Stimulated activated CD4-positive, alpha-beta T cell treated with anti-CD3 and anti-CD28 coated beads, Interleukin-1b, Interleukin-23, amount 100 ng/mL, for 1 hour (primary cell): ENCODE measurements around the gene FRMD8.
"Not testable (repeated sequence)": the region's sequence is repeated elsewhere in the genome, so short reads cannot be mapped to it uniquely, and the experiment has no call there.

Experiments
- DNase-seq, 2 donors: peaks; one replicate each; pipeline ENCODE4 v3.0.0-alpha.2; 2020; ENCODE audit warnings: low read depth in 2 of 2

FRMD8 gene

GRCh38 chr11:65435411-65435931, 49.0 kb downstream of the FRMD8 start:
- no peak for DNase-seq

GRCh38 chr11:65435981-65436411, 49.6 kb downstream of the FRMD8 start:
- no peak for DNase-seq

GRCh38 chr11:65436412-65437032, 50.1 kb downstream of the FRMD8 start:
- no peak for DNase-seq

GRCh38 chr11:65437436-65438227, 51.2 kb downstream of the FRMD8 start:
- DNase-seq, result no peak

DNA sequence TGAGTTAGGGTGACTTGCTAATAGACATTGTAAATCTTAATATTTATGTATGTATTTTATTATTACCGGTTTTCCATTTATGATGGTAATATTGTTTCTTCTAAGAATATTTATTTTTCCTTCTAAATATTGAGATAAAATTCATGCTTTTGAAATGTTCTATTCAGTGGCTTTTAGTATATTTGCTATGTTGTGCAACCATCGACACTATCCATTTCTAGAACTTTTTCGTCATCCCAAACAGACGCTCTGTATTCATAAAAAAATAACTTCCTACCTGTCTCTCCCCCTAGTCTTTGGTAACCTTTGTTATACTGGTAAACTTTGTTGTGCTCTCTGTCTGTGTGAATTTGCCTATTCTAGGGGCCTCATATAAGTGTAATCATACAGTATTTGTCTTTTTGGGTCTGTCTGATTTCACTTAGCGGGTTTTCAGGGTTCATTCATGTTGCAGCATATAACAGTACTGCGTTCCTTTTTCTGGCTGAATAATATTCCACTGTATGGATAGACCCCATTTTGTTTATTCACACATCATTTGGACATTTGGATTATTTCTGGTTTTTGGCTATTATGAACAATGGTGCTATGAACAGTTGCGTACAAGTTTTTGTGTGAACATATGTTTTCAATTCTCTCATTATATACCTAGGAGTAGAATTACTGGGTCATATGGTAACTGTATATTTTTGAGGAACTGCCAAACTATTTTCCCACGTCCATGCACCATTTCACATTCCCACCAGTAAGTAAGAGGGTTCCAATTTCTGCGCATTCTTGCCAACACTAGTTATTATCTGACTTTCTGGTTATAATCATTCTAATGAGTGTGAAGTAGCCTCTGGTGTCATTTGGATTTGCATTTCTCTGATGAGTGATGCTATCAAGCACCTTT, 52.1 kb downstream of the FRMD8 start:
- no peak for DNase-seq

- no peak for DNase-seq
Observed at GRCh38 chr11:65439331-65440181, 53.1 kb downstream of the FRMD8 start.

DNA sequence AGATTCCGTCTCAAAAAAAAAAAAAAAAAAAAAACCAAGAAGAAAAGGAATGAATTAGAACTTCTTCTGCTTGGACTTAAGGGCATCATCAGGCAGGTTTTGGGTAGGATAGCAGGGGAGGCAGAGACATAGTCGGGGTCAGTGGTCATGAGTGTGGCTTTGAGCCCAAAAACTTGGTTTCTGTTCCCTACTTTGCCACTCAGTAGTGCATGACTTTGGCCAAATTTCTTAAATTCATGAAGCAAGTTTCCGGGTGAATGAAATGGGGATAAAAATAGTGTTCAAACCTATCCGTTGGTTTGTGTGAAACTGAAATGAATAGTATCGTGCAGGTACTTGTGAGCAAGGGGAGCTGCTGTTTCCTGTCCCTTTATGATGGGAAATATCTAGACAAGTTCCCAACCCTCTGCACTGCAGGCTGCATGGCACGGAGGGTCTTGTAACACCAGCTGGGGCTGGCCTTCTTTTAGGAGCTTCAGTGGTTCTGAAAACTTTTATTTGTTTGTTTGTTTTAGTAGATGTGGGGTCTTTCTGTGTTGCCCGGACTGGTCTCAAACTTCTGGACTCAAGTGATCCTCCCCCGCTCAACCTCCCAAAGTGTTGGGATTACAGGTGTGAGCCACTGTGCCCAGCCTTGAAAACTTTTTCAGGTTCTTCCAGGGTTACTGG, 54.5 kb downstream of the FRMD8 start:
- no peak for DNase-seq

DNA sequence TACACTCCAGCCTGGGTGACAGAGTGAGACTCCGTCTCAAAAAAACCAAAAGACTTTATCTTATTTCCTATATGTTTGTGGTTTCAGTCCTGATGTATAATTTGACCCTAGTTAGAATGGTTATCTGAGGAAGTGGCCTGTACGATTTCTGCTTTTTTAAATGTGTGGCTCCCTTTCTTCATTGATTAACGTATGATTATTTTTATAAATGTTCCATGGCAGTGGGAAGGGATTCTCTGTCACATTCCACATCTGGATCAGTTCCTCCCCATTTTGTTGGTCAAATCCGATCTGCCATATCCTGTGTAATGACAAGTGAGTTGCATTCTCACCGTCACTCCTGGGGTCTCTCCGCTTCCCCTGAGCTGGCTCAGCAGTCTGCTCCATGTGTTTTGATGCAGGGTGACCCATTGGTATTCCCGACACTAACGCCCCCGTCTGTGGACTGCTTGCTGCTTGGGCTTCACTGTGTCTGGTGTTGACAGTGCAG, 56.5 kb downstream of the FRMD8 start:
- DNase-seq, result no peak

DNA sequence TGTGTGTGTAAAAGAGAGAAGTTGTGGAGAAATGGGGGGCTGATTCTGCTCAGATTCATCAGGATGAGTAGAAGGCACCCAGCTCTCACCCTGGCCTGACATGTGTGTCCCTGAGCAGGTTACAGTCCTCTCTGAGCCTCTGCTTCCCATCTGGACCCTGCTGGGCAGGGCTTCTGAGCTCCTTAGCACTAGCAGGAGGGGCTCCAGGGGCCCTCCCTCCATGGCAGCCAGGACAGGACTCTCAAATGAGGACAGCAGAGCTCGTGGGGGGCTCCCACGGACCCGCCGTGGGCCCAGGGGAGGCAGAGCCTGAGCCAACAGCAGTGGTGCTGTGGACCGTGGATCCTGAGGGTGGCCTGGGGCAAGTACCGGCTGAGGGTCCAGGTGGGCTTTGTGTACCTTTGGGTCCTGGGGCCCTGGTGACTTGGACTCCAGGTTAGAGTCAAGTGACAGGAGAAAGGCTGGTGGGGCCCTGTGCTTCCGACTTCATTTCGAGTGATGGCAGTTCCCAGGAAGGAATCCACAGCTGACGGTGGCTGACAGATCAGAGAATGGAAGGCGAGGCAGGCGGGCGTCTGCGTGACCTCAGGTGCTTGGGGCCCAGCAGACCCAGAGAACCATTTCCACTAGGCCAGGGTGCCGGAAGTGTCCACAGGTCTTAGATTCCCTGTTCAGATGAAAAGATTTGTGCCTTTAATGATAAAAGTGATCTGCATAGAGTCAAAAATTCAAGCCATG, 58.0 kb downstream of the FRMD8 start:
- DNase-seq, result no peak

GRCh38 chr11:65445101-65445603, 58.7 kb downstream of the FRMD8 start:
- no peak for DNase-seq

- DNase-seq, result no peak
Observed at GRCh38 chr11:65445604-65446445, 59.4 kb downstream of the FRMD8 start.

DNA sequence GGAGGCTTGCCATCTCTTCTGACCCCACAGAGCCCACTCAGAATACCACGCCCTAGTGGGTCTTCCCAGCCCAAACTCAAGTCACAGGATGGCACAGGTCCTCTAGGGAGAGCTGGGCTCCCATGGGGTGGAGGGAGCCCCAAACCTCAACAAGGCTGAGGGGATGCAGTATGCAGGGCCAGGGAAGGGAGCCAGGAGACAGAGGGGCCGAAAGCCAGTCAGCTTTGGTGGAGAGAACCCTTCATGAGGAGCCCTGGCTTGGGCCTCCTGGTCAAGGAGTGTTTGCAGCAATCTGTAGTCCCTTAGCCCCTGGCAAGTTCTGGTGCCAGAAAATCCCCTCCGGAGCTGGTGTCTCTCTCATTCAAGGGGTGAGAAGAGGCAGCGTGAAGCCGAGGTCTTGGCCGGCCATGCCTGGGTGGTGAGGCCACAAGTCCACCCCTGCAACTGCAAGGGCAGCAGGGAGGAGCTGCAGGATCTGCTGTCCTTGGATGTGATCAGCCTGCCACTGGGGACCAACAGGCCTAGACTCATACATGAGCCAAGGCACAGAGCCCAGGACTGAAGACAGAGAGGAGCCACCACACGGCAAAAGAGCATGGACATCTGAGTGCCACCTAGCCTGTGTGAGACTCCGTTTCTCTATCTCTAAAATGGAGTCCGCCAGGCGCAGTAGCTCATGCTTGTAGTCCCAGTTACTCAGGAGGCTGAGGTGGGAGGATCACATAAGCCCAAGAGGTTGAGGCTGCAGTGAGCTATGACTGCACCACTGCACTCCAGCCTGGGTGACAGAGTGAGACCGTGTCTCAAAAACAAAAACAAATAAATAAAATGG, 60.2 kb downstream of the FRMD8 start:
- no peak for DNase-seq

- no peak for DNase-seq
Observed at GRCh38 chr11:65448074-65448417, 61.6 kb downstream of the FRMD8 start.

GRCh38 chr11:65448418-65449105, 62.1 kb downstream of the FRMD8 start:
- no peak for DNase-seq

DNA sequence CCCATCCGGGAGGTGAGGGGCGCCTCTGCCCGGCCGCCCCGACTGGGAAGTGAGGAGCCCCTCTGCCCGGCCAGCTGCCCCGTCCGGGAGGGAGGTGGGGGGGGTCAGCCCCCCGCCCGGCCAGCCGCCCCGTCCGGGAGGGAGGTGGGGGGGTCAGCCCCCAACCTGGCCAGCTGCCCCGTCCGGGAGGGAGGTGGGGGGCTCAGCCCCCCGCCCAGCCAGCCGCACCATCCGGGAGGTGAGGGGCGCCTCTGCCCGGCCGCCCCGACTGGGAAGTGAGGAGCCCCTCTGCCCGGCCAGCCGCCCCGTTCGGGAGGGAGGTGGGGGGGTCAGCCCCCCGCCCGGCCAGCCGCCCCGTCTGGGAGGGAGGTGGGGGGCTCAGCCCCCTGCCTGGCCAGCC, 64.9 kb downstream of the FRMD8 start:
- not testable (repeated sequence) for DNase-seq

DNA sequence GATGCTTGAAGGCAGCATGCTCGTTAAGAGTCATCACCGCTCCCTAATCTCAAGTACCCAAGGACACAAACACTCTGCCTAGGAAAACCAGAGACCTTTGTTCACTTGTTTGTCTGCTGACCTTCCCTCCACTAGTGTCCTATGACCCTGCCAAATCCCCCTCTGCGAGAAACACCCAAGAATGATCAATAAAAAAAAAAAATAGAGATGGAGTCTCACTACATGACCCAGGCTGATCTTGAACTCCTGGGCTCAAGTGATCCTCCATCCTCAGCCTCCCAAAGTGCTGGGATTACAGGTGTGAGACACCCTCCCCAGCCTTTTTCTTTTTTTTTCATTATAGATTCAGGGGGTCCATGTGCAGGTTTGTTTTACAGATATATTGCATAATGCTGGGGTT, 65.8 kb downstream of the FRMD8 start:
- DNase-seq, result not testable (repeated sequence)

DNA sequence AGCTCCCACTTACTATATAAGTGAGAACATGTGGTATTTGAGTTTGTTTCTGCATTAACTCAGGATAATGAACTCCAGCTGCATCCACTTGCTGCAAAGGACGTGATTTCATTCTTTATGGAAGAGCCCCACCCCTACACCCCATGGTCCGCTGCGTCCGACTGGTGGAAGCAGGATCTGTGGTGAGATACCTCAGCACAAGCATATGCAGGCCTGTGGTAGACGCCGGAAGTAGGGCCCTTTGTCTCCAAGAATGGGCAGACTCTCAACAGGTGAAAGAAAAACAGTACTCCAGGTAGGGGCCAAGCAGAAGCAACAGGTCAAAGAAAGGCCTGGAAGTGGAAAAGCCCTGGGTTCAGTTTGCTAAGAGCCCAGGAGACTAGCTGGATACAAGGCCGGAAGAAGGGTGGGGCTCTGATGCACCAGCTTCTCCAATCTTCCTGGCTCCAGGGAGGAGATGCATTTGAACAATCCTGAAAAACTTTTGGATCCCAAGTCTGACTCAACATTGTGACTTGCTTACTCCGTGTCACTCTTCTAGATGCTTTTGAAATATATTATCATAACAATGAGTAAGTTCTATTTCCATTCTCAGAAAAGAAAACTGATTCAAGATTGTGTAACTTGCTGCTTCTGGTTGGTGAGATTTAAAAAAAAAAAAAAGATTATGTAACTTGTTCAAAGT, 66.5 kb downstream of the FRMD8 start:
- no peak for DNase-seq
